Suprapubic skin (tissue), 4 donors: ENCODE measurements around the gene PACRG.

Experiments
- CTCF ChIP-seq, 2 donors: fragments of 200-600 bp in 1 of 2; fragments of 450-650 bp in 1 of 2; sonication (generic) in 1 of 2; IDR thresholded peaks; one replicate each; pipeline ENCODE4 v1.5.1; 2016 to 2019; ENCODE audit warnings: antibody characterized with exemption in 2 of 2, mild to moderate bottlenecking in 1 of 2, moderate library complexity in 1 of 2
- EP300 ChIP-seq: sonication (generic); formaldehyde crosslinking; IDR thresholded peaks from one replicate; pipeline ENCODE4 v1.6.1; 2017; ENCODE audit warnings: antibody characterized with exemption
- POLR2A ChIP-seq, 2 donors: fragments of 450-650 bp; IDR thresholded peaks; one replicate each; pipeline ENCODE4 v1.6.1; 2017; ENCODE audit warnings: antibody characterized with exemption in 2 of 2, mild to moderate bottlenecking in 2 of 2, moderate library complexity in 2 of 2
- POLR2AphosphoS5 ChIP-seq, 3 donors: sonication (generic); formaldehyde crosslinking; IDR thresholded peaks; one replicate each; pipeline ENCODE4 v1.6.1; 2017; ENCODE audit warnings: antibody characterized with exemption in 3 of 3

- no peak for TF ChIP-seq POLR2A (IDR thresholded peaks at IDR 0.05)
- TF ChIP-seq CTCF (IDR thresholded peaks at IDR 0.05), result no peak
- no peak for TF ChIP-seq POLR2AphosphoS5 (IDR thresholded peaks at IDR 0.05)
- no peak for TF ChIP-seq EP300
Measured at GRCh38 chr6:163241683-163242082, 513.9 kb downstream of the PACRG start.
